Central memory CD8-positive, alpha-beta T cell (primary cell): ENCODE measurements around the gene CEP57.

ENCODE experiments used
- ATAC-seq: fragments of 150-1000 bp; cut with Tn5 transposase; replicated peaks from 2 replicates; pipeline ENCODE4 v1.10.0; 2022; ENCODE audit warnings: mild to moderate bottlenecking, moderate FRiP score, moderate number of reproducible peaks; ENCODE audit not compliant: poor library complexity, severe bottlenecking; ENCODE audit errors: extremely low read depth
- DNase-seq, 2 donors: peaks; one replicate each; pipeline ENCODE4 v3.0.0; 2021; ENCODE audit warnings: low spot score in 2 of 2
- H3K27ac Mint-ChIP-seq: one replicate; pipeline ENCODE4 v1.8.0; 2022; ENCODE audit warnings: low read depth, mild to moderate bottlenecking, moderate library complexity, mixed read lengths
- H3K27me3 Mint-ChIP-seq: one replicate; pipeline ENCODE4 v1.8.0; 2022; ENCODE audit warnings: mixed read lengths
- H3K36me3 Mint-ChIP-seq: one replicate; pipeline ENCODE4 v1.8.0; 2022; ENCODE audit warnings: mild to moderate bottlenecking, moderate library complexity, mixed read lengths; ENCODE audit not compliant: insufficient read depth
- H3K4me1 Mint-ChIP-seq: one replicate; pipeline ENCODE4 v1.8.0; 2022; ENCODE audit warnings: mixed read lengths
- H3K4me3 Mint-ChIP-seq: one replicate; pipeline ENCODE4 v1.8.0; 2022; ENCODE audit warnings: mild to moderate bottlenecking, moderate library complexity, mixed read lengths
- H3K9me3 Mint-ChIP-seq: one replicate; pipeline ENCODE4 v1.8.0; 2022; ENCODE audit warnings: mixed read lengths

The CEP57 gene

GRCh38 chr11:95790123-95790932 is at the start of gene CEP57:
CEP57 (plus strand) TSS chr11:95790498; CDS start chr11:95790699, 201 bp downstream.
- Mint-ChIP-seq H3K9me3 (no peaks in the 10 kb centered on the region), H3K27ac (peak within 1 kb of the TSS; percentile 100), H3K36me3 (peaks cover 41% of the 10 kb centered on the region), H3K4me1 (peaks cover 52% of the 10 kb centered on the region), H3K4me3 (peak within 1 kb of the TSS; percentile 98), H3K27me3 (no peaks in the 10 kb centered on the region)
- DNase-seq (peak; percentile 90 to 92), ATAC-seq (peak; percentile 61)

GRCh38 chr11:95750101-95750500 is 40.2 kb upstream of the CEP57 start:
- Mint-ChIP-seq H3K4me1 (no peaks in the 10 kb centered on the region), H3K27me3 (peaks cover 56% of the 10 kb centered on the region), H3K4me3 (no peak overlapping the region), H3K27ac (no peak overlapping the region), H3K36me3 (no peaks in the 10 kb centered on the region), H3K9me3 (no peaks in the 10 kb centered on the region)
- DNase-seq, result no peak
- no peak for ATAC-seq

- Mint-ChIP-seq H3K9me3 (no peaks in the 10 kb centered on the region), H3K4me1 (no peaks in the 10 kb centered on the region), H3K27ac (no peak overlapping the region), H3K27me3 (peaks cover 53% of the 10 kb centered on the region), H3K36me3 (no peaks in the 10 kb centered on the region), H3K4me3 (no peak overlapping the region)
- no peak for ATAC-seq
- DNase-seq, result no peak
These were observed 38.8 kb upstream of the CEP57 start for GRCh38 chr11:95751515-95751914.

GRCh38 chr11:95760941-95761340 is 29.4 kb upstream of the CEP57 start:
- peaks cover 37% of the 10 kb centered on the region for H3K27me3 Mint-ChIP-seq
- H3K4me1 Mint-ChIP-seq, result no peaks in the 10 kb centered on the region
- H3K27ac Mint-ChIP-seq, result peak overlapping the region; percentile 29
- ATAC-seq (no peak), DNase-seq (no peak)
- no peak overlapping the region for H3K4me3 Mint-ChIP-seq
- no peaks in the 10 kb centered on the region for H3K9me3 Mint-ChIP-seq
- H3K36me3 Mint-ChIP-seq, result no peaks in the 10 kb centered on the region

GRCh38 chr11:95762534-95762933 is 27.8 kb upstream of the CEP57 start:
- no peaks in the 10 kb centered on the region for H3K9me3 Mint-ChIP-seq
- ATAC-seq, result no peak
- no peak for DNase-seq
- no peak overlapping the region for H3K27ac Mint-ChIP-seq
- no peak overlapping the region for H3K4me3 Mint-ChIP-seq
- peaks cover 37% of the 10 kb centered on the region for H3K27me3 Mint-ChIP-seq
- no peaks in the 10 kb centered on the region for H3K4me1 Mint-ChIP-seq
- peaks cover 2% of the 10 kb centered on the region for H3K36me3 Mint-ChIP-seq

DNA sequence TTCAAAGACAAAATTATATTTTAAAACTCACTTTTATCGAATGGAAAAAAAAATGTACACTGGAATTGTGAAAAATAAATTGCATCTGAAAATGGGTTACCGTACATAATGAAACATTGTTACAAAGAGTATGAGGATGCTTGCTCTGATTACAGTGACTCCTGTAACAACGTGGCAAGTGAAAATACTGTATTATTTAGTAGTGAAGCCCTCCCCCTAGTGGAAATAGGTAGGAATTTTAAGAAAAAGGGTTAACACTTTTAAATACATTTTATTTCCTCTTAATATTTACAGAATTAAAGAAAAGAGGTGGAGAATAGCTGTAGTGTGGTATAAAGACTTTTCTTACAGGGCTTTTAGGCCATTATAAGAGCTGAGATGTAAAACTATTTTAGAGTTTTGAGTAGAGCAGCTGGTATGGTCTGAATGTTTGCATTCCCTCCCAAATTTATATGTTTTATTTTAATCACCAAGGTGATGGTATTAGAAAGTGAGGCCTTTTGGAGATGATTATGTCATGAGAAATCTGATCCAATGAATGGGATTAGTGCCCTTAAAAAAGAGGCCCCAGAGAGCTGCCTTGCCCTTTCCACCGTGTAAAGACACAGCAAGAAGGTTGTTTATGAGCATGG is 25.9 kb upstream of the CEP57 start:
- H3K27ac Mint-ChIP-seq, result no peak overlapping the region

GRCh38 chr11:95766701-95767100 is 23.6 kb upstream of the CEP57 start:
- Mint-ChIP-seq H3K4me3 (no peak overlapping the region), H3K9me3 (no peaks in the 10 kb centered on the region), H3K4me1 (no peaks in the 10 kb centered on the region), H3K27ac (no peak overlapping the region), H3K27me3 (peaks cover 8% of the 10 kb centered on the region), H3K36me3 (peaks cover 8% of the 10 kb centered on the region)
- ATAC-seq (no peak), DNase-seq (no peak)

More for the DNA sequence above, 25.9 kb upstream of the CEP57 start:
- Mint-ChIP-seq H3K9me3 (no peaks in the 10 kb centered on the region), H3K4me1 (no peaks in the 10 kb centered on the region), H3K36me3 (peaks cover 2% of the 10 kb centered on the region), H3K27me3 (peaks cover 30% of the 10 kb centered on the region), H3K4me3 (no peak overlapping the region)
- DNase-seq, result no peak
- peak; percentile 62 for ATAC-seq

- H3K36me3 Mint-ChIP-seq, result peaks cover 13% of the 10 kb centered on the region
- ATAC-seq (no peak), DNase-seq (no peak)
- H3K27me3 Mint-ChIP-seq, result peaks cover under 1% of the 10 kb centered on the region
- no peaks in the 10 kb centered on the region for H3K9me3 Mint-ChIP-seq
- H3K27ac Mint-ChIP-seq, result no peak overlapping the region
- H3K4me1 Mint-ChIP-seq, result no peaks in the 10 kb centered on the region
- H3K4me3 Mint-ChIP-seq, result no peak overlapping the region
These were observed 22.8 kb upstream of the CEP57 start for GRCh38 chr11:95767498-95767897.

DNA sequence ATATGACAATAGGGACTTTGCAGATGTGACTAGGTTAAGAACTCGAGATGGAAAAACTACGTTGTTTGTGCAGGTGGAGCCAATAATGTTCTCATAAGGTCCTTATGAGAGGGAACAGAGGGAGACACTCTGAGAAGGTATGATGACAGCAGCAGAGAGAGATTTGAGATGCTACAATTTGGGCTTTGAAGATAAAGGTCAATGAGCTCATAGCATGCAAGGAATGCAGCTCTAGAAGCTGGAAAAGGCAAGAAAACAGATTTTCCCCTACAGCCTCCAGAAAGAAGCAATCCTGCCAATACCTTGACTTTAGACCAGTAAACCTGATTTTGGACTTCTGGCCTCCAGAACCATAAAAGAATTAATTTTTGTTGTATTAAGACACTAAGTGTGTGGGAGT is 21.8 kb upstream of the CEP57 start:
- H3K27me3 Mint-ChIP-seq, result no peaks in the 10 kb centered on the region
- DNase-seq, result no peak

DNA sequence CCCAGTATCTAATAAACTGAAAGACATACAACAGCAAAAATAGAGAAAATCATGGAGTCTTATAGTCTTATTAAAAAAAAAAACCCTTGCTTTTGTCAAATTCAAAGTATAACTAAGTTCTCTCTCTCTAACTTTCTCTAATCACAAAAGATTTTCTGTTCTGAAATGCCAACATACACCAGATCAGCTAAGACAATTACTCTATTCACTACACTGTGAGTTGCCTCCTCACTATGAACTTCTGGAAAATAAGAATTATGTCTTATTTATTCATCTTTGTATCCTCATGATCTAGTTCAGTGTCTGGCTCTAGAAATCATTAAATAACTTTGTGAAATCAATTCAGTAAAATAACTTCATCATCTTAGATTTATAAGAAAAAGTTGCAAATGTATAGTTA is 13.4 kb upstream of the CEP57 start:
- Mint-ChIP-seq H3K4me3 (no peak overlapping the region), H3K27ac (peak overlapping the region; percentile 8), H3K27me3 (no peaks in the 10 kb centered on the region), H3K36me3 (peaks cover 68% of the 10 kb centered on the region), H3K9me3 (no peaks in the 10 kb centered on the region), H3K4me1 (peaks cover 11% of the 10 kb centered on the region)
- no peak for ATAC-seq
- no peak for DNase-seq

More for the DNA sequence above, 21.8 kb upstream of the CEP57 start:
- Mint-ChIP-seq H3K36me3 (peaks cover 16% of the 10 kb centered on the region), H3K4me1 (no peaks in the 10 kb centered on the region), H3K4me3 (no peak overlapping the region), H3K9me3 (no peaks in the 10 kb centered on the region), H3K27ac (no peak overlapping the region)
- ATAC-seq, result no peak

DNA sequence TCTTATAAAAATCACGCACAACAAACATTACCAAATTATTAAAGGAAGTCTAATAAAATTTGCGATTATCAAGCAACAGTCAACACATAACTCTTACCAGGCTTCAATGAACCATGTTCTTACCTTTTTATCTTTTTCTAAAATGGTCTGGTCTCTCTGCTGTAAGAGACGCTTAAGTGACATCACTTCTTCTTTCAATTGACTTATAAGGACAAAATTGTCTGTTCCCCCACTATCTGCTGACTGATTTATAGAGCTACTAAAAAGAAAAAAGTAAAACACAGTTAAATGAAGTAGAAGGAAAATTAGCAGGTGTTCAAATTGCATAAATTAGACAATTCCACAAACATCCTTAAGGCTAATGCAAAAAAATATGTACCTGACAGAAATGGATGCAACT is 11.6 kb upstream of the CEP57 start:
- Mint-ChIP-seq H3K4me3 (no peak overlapping the region), H3K27me3 (no peaks in the 10 kb centered on the region), H3K4me1 (peaks cover 18% of the 10 kb centered on the region), H3K27ac (peak overlapping the region; percentile 69), H3K36me3 (peaks cover 76% of the 10 kb centered on the region), H3K9me3 (no peaks in the 10 kb centered on the region)
- ATAC-seq (no peak), DNase-seq (no peak)

DNA sequence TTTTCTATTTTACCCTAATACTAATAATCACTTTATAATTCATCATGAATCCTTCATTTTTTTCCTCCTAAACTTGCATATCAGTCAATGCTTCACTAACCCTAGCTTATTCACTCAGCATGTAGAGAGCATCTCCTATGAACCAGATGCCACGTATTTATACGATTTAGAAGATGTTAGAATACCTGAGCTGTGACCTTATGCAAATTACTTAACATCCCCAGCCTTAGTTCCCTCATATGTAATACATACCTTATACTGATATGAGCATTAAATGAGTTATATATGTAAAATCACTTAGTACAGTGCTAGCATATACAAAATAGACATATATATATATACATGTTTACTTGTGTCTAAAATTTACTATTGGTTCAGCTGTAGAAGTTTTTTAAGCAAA is 9.8 kb upstream of the CEP57 start:
- peaks cover 23% of the 10 kb centered on the region for H3K4me1 Mint-ChIP-seq
- no peaks in the 10 kb centered on the region for H3K9me3 Mint-ChIP-seq
- peak overlapping the region; percentile 38 for H3K27ac Mint-ChIP-seq
- peaks cover 74% of the 10 kb centered on the region for H3K36me3 Mint-ChIP-seq
- H3K4me3 Mint-ChIP-seq, result no peak overlapping the region
- no peak for ATAC-seq
- no peak for DNase-seq
- no peaks in the 10 kb centered on the region for H3K27me3 Mint-ChIP-seq

GRCh38 chr11:95788921-95789505 is 1.3 kb upstream of the CEP57 start:
- ATAC-seq (no peak), DNase-seq (no peak)
- Mint-ChIP-seq H3K27me3 (no peaks in the 10 kb centered on the region), H3K27ac (peak overlapping the region; percentile 100), H3K36me3 (peaks cover 49% of the 10 kb centered on the region), H3K4me1 (peaks cover 43% of the 10 kb centered on the region), H3K9me3 (no peaks in the 10 kb centered on the region), H3K4me3 (peak overlapping the region; percentile 98)
